Kidney (tissue), 14 donors: ENCODE results near the gene CCDC88C. TPM values are rescaled to one million over a fixed set of nuclear protein-coding genes. Genes with fewer than 3 reads are reported as not detected.

Experiments used
- DNase-seq, 5 donors: peaks; one replicate each; pipeline ENCODE4 v3.0.0-alpha.2; 2013 to 2020
- FAIRE-seq: peaks from 2 replicates; lab custom pipeline; 2012; peaks lifted over from hg19 to GRCh38; lab: Jason Lieb, UNC
- H3K27ac ChIP-seq, 2 donors: one replicate each; pipeline ENCODE4 v1.7.0; 2013; ENCODE audit warnings: low read depth in 2 of 2, low read length in 2 of 2, inconsistent platforms in 1 of 2
- H3K27me3 ChIP-seq: one replicate; pipeline ENCODE4 v1.7.1; 2013; ENCODE audit warnings: low read length, inconsistent platforms; ENCODE audit not compliant: control insufficient read depth, insufficient read depth
- H3K36me3 ChIP-seq, 3 donors: one replicate each; pipeline versions ENCODE4 v1.7.0 to v1.7.1; 2013; ENCODE audit warnings: low read length in 3 of 3, control low read depth in 1 of 3, inconsistent platforms in 1 of 3; ENCODE audit not compliant: insufficient read depth in 3 of 3, control insufficient read depth in 2 of 3
- H3K4me1 ChIP-seq, 3 donors: one replicate each; pipeline versions ENCODE4 v1.7.0 to v1.7.1; 2013; ENCODE audit warnings: low read length in 3 of 3, inconsistent platforms in 1 of 3, low read depth in 1 of 3; ENCODE audit not compliant: control insufficient read depth in 2 of 3, insufficient read depth in 2 of 3
- H3K4me3 ChIP-seq, 3 donors: one replicate each; pipeline versions ENCODE4 v1.7.0 to v1.8.1; 2013; ENCODE audit warnings: low read length in 3 of 3, control low read depth in 1 of 3, inconsistent platforms in 1 of 3
- H3K9ac ChIP-seq, 3 donors: one replicate each; pipeline versions ENCODE4 v1.7.0 to v1.7.1; 2013; ENCODE audit warnings: low read length in 3 of 3, control low read depth in 1 of 3, inconsistent platforms in 1 of 3
- H3K9me3 ChIP-seq, 3 donors: one replicate each; pipeline versions ENCODE4 v1.7.0 to v1.7.1; 2013; ENCODE audit warnings: low read length in 3 of 3, control low read depth in 1 of 3, inconsistent platforms in 1 of 3; ENCODE audit not compliant: control insufficient read depth in 2 of 3, insufficient read depth in 1 of 3
- CTCF ChIP-seq: IDR thresholded peaks from 3 replicates; pipeline ENCODE4 v1.5.1; 2012; ENCODE audit warnings: mild to moderate bottlenecking, moderate library complexity, borderline replicate concordance; ENCODE audit not compliant: insufficient read depth; ENCODE audit errors: extremely low read depth
- intact Hi-C: fragments of 100-400 bp; cut with DNase I; formaldehyde crosslinking; loops from one replicate; pipeline ENCODE4 v1.11.1; 2022
- polyA plus RNA-seq: library from polyadenylated mRNA; stranded (reverse); fragments of 350-450 nt; fragmentation: Illumina TruSeq; extraction: RNeasy Lipid Tissue Mini Kit (QIAGEN cat#74804); gene quantifications from one replicate; pipeline ENCODE4 v1.2.3, GENCODE V29; 2014; ENCODE audit warnings: low read depth, low replicate concordance; ENCODE audit not compliant: insufficient read depth
- total RNA-seq: library from RNA; stranded (reverse); fragmentation: NEBNext Ultra II Directional; extraction: Animal tissue kit (Norgen Biotek cat#: 25700); gene quantifications from one replicate; pipeline ENCODE4 v1.2.1, GENCODE V29; 2021
- donor health status: control.
- donor health status: control.
- donor health status: control.
- donor health status: control.
- donor health status: control.
- donor health status: DM: yes; HTN: yes; CAD: no.
- donor health status: Normal renal cell carcinoma (clear cell type).

CCDC88C gene
- total and polyA plus RNA-seq, 2 donors from 2014 or later, result 6.6 to 32.8 TPM

GRCh38 chr14:91279354-91279753 lies 138.3 kb downstream of the CCDC88C start:
- no peak for FAIRE-seq
- intact Hi-C loops, result no loop called here

GRCh38 chr14:91278383-91278715 lies 139.3 kb downstream of the CCDC88C start:
- Histone ChIP-seq H3K27ac (no peak overlapping the region), H3K27me3 (no peaks in the 10 kb centered on the region), H3K4me3 (no peak overlapping the region), H3K36me3 (peaks cover 0 to 11% (median 0%) of the 10 kb centered on the region in 3 donors), H3K9me3 (no peaks in the 10 kb centered on the region), H3K4me1 (peaks cover 0 to 4% (median 0%) of the 10 kb centered on the region in 3 donors), H3K9ac (peak overlapping the region in 1 of 3 donors; percentile 19)
- intact Hi-C loops, result no loop called here
- FAIRE-seq (no peak), DNase-seq (no peak)
- TF ChIP-seq CTCF, result no peak

More at GRCh38 chr14:91279354-91279753, 138.3 kb downstream of the CCDC88C start:
- H3K4me1 ChIP-seq, result peaks cover 0 to 4% (median 0%) of the 10 kb centered on the region in 3 donors
- no peaks in the 10 kb centered on the region for H3K27me3 ChIP-seq
- H3K36me3 ChIP-seq, result peaks cover 0 to 11% (median 0%) of the 10 kb centered on the region in 3 donors
- H3K4me3 ChIP-seq, result no peak overlapping the region
- H3K9me3 ChIP-seq, result no peaks in the 10 kb centered on the region
- DNase-seq, result no peak
- no peak overlapping the region for H3K27ac ChIP-seq
- no peak overlapping the region for H3K9ac ChIP-seq
- no peak for TF ChIP-seq CTCF

- DNase-seq (peak in 1 of 5 donors; percentile 71), FAIRE-seq (no peak)
- H3K36me3 ChIP-seq, result peaks cover 0 to 11% (median 0%) of the 10 kb centered on the region in 3 donors
- H3K4me1 ChIP-seq, result peaks cover 0 to 4% (median 0%) of the 10 kb centered on the region in 3 donors
- no peaks in the 10 kb centered on the region for H3K27me3 ChIP-seq
- no peak overlapping the region for H3K4me3 ChIP-seq
- no peaks in the 10 kb centered on the region for H3K9me3 ChIP-seq
- peak overlapping the region in 1 of 2 donors; percentile 67 for H3K27ac ChIP-seq
- intact Hi-C loops, result no loop called here
- peak overlapping the region in 1 of 3 donors; percentile 19 for H3K9ac ChIP-seq
- no peak for TF ChIP-seq CTCF
These were observed 139.9 kb downstream of the CCDC88C start for GRCh38 chr14:91277546-91278382.
